HG03039 (cell line): ENCODE measurements around the gene ZNF740.

Experiments used
- ATAC-seq: cut with Tn5 transposase; IDR thresholded peaks from one replicate; pipeline ENCODE4 v1.9.1; 2021; ENCODE audit warnings: mild to moderate bottlenecking, moderate library complexity; ENCODE audit not compliant: unreplicated experiment

ZNF740 gene

DNA sequence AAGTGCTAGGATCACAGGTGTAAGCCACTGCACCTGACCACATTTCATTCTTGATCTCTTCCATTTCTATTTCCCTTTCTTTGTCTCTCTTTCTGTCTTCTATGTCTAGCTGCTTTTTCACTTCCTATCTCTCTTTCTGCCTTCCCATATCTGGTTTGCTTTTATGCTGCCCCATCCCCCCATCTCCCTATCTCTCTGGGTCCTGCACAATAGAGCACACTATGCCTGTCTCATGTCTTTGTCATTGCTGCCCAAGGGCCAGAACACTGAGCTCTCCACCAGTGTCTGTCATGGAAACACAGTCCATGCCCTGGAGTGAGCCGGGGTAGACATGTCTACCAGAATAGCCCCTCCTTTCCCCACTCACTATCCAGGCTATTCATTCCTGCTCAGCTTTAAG lies 63.8 kb downstream of the ZNF740 start:
- ATAC-seq = no peak
